Naive thymus-derived CD8-positive, alpha-beta T cell (primary cell): ENCODE measurements around the gene TRMT1. TPM values are rescaled to one million over a fixed set of nuclear protein-coding genes. Genes with fewer than 3 reads are reported as not detected.
A peak's percentile ranks its signal among the peaks of the same experiment; 100 is the strongest.

Source experiments
- ATAC-seq, 2 donors: fragments of 150-1000 bp; cut with Tn5 transposase in 1 of 2; sonication (Bioruptor Pico), chemical (Tn5 transposase) in 1 of 2; 1 replicate in 1 of 2; 2 replicates in 1 of 2; pipeline ENCODE4 v1.10.0; 2021; ENCODE audit warnings: mild to moderate bottlenecking in 2 of 2, moderate library complexity in 2 of 2
- POLR2A ChIA-PET: fragments of 350-600 bp; sonication (Branson Sonifier 250); formaldehyde crosslinking; loops from one replicate; lab custom pipeline; 2021; ENCODE audit warnings: antibody characterized with exemption; lab: Charles Lee
- DNase-seq, 10 donors: peaks; one replicate each; pipeline versions ENCODE4 v3.0.0 to v3.0.0-alpha.2; 2020 to 2022
- H3K27ac Mint-ChIP-seq, 10 donors: one replicate each; pipeline ENCODE4 v1.8.0; 2020 to 2022; ENCODE audit warnings: mild to moderate bottlenecking in 10 of 10, mixed read lengths in 10 of 10, moderate library complexity in 4 of 10, inconsistent platforms in 1 of 10
- H3K27me3 Mint-ChIP-seq, 5 donors: one replicate each; pipeline ENCODE4 v1.8.0; 2021 to 2022; ENCODE audit warnings: mixed read lengths in 5 of 5
- H3K36me3 Mint-ChIP-seq, 3 donors: one replicate each; pipeline ENCODE4 v1.8.0; 2020 to 2022; ENCODE audit warnings: mixed read lengths in 3 of 3, mild to moderate bottlenecking in 2 of 3, inconsistent platforms in 1 of 3
- H3K4me1 Mint-ChIP-seq, 4 donors: one replicate each; pipeline ENCODE4 v1.8.0; 2021 to 2022; ENCODE audit warnings: mixed read lengths in 4 of 4
- H3K4me3 Mint-ChIP-seq, 10 donors: one replicate each; pipeline ENCODE4 v1.8.0; 2020 to 2022; ENCODE audit warnings: mild to moderate bottlenecking in 10 of 10, mixed read lengths in 10 of 10, moderate library complexity in 6 of 10, inconsistent platforms in 1 of 10
- H3K9me3 Mint-ChIP-seq, 9 donors: one replicate each; pipeline ENCODE4 v1.8.0; 2020 to 2022; ENCODE audit warnings: mixed read lengths in 9 of 9, mild to moderate bottlenecking in 3 of 9, inconsistent platforms in 1 of 9, moderate library complexity in 1 of 9
- polyA plus RNA-seq, 3 donors: library from polyadenylated mRNA; unstranded; fragments of 300-500 nt; fragmentation: Illumina TruSeq; gene quantifications; one replicate each; pipeline ENCODE4 v1.2.3, GENCODE V29; 2021
- total RNA-seq, 8 experiments: library from RNA in 2 of 8; stranded (reverse) in 2 of 8; gene quantifications; one replicate each; pipeline ENCODE4 v1.2.3 and lab custom pipeline; 2021 to 2026

Gene TRMT1
- total and polyA plus RNA-seq, 5 experiments from 2014 or later = 26.1 to 103 (median 35.1) TPM

DNA sequence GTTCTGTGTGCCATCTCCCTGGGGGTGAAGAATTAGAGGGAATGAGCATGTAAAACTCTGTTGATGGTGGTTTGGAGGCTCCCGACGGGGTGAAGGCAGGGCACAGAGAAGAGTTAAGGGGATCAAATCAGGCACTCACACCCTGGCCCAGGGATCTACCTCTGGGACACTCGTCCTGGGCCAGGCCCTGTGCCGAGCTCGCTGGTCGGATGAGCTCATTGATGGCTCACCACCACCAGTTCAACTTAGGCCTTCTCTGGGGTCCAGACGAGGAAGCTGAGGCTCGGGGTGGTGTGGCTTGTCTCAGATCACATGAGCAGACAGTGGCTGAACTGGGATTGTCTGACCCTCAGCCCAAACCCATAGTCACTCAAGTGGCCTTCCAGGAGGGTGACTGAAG is 3.1 kb upstream of the TRMT1 start:
- POLR2A ChIA-PET = interaction anchor here (0.6 to 5.4 kb wide), 9 partner anchors 8 to 162 kb away, joined by 3 to 68 read pairs (median 3); partner anchors contain the start of gene LYL1
- no peaks in the 10 kb centered on the region for H3K27me3 Mint-ChIP-seq
- peaks cover 0 to 8% (median 0%) of the 10 kb centered on the region in 3 donors for H3K36me3 Mint-ChIP-seq
- H3K27ac Mint-ChIP-seq = peak overlapping the region in 9 of 10 donors; percentile 43 to 96 (median 82)
- H3K4me1 Mint-ChIP-seq = peaks cover 29 to 70% (median 65%) of the 10 kb centered on the region in 4 donors
- no peaks in the 10 kb centered on the region for H3K9me3 Mint-ChIP-seq
- peak overlapping the region; percentile 74 to 93 (median 82) for H3K4me3 Mint-ChIP-seq
- DNase-seq = no peak
- ATAC-seq = no peak

DNA sequence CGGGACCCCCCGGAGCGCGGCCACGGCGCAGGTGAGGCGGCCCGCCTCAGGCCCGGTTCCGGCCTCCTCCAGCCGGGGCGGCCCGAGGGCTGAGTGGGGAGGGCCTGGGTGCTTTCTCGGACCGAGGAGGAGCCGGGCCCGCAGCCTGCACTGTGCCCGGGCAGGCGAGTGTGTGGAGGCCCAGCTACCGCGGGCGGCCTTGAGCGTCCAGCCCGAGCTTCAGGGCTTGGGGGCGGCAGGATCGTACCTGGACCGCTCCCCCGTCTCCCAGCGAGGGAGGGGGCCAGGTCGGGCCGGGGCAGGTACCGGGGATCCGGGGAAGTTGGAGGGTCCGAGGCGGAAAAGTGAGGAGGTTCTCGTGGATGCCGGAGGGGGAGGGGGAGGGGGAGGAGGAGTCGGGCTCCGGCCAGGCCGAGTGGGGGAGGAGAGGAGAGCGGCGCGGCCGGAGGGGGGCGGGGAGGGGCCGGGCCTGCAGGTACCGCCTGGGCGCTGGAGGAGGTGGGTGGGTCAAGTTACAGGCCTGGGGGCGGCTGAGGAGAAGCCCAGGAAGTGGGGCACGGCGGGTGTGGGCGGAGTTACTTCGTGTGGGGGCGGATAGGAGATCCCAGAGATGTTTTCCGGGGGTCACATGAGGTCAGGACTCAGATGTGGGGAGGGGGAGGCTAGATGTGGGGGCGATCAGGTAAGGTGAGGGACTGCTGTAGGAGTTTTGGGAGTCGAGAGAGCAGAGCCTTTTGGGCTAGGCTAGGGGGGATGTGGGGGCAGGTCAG is 2.1 kb upstream of the TRMT1 start:
- DNase-seq (peak in 3 of 10 donors; percentile 19 to 75 (median 44)), ATAC-seq (no peak)
- H3K4me3 Mint-ChIP-seq = peak overlapping the region; percentile 74 to 93 (median 82)
- H3K9me3 Mint-ChIP-seq = no peaks in the 10 kb centered on the region
- POLR2A ChIA-PET = interaction anchor here (0.6 to 5.4 kb wide), 16 partner anchors 9 to 184 kb away, joined by 3 to 68 read pairs (median 4); partner anchors contain the start of genes IER2, LYL1, RAD23A and STX10
- H3K27me3 Mint-ChIP-seq = no peaks in the 10 kb centered on the region
- H3K27ac Mint-ChIP-seq = peak overlapping the region in 9 of 10 donors; percentile 56 to 96 (median 79)
- H3K36me3 Mint-ChIP-seq = peaks cover 0 to 12% (median 0%) of the 10 kb centered on the region in 3 donors
- H3K4me1 Mint-ChIP-seq = peaks cover 29 to 65% (median 63%) of the 10 kb centered on the region in 4 donors

DNA sequence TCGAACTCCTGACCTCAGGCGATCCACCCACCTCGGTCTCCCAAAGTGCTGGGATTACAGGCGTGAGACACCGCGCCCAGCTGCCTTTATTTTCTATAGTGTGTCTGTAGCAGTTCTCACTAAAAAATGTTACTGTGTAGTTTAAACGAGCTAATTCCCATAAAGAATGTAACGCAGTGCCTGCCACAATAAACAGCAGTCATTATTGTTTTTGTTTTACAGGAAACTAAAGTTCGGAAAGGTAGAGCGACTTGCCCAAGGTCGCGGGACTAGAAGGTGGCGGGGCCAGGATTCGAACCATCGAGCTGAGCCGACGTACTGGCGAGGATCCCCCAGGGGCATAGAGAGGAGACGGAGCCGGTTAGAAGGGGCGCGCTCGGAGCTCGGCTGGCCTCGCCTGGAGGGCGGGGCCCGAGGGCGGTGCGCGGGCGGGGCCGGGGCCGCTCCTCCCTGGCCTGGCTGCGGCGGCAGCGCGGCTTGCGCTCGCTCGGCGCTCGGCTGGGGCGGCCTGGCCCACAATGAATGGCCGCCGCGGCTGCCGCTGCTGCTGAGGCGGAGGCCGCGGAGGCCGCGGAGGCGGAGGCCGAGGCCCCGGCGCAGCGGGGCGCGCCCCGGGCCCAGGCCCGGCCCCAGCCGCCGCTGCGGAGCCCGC is 1.4 kb upstream of the TRMT1 start, which contains the start of gene NACC1:
TSS of gene NACC1 (plus strand) at position 493 of the 652 bp plus-strand sequence. CDS start 16,944 bp downstream, outside the sequence.
- POLR2A ChIA-PET = interaction anchor here (0.5 to 5.4 kb wide), 19 partner anchors 11 to 1307 kb away, joined by 3 to 68 read pairs (median 5); partner anchors contain the start of genes IER2, LYL1, RAD23A and STX10
- H3K36me3 Mint-ChIP-seq = peaks cover 0 to 13% (median 0%) of the 10 kb centered on the region in 3 donors
- peak within 1 kb of the TSS; percentile 86 to 99 (median 98) for H3K4me3 Mint-ChIP-seq
- no peaks in the 10 kb centered on the region for H3K27me3 Mint-ChIP-seq
- ATAC-seq = peak; percentile 76 to 83
- peak within 1 kb of the TSS; percentile 92 to 98 (median 94) for H3K27ac Mint-ChIP-seq
- no peaks in the 10 kb centered on the region for H3K9me3 Mint-ChIP-seq
- DNase-seq = peak; percentile 83 to 92 (median 88)
- peaks cover 26 to 65% (median 61%) of the 10 kb centered on the region in 4 donors for H3K4me1 Mint-ChIP-seq

DNA sequence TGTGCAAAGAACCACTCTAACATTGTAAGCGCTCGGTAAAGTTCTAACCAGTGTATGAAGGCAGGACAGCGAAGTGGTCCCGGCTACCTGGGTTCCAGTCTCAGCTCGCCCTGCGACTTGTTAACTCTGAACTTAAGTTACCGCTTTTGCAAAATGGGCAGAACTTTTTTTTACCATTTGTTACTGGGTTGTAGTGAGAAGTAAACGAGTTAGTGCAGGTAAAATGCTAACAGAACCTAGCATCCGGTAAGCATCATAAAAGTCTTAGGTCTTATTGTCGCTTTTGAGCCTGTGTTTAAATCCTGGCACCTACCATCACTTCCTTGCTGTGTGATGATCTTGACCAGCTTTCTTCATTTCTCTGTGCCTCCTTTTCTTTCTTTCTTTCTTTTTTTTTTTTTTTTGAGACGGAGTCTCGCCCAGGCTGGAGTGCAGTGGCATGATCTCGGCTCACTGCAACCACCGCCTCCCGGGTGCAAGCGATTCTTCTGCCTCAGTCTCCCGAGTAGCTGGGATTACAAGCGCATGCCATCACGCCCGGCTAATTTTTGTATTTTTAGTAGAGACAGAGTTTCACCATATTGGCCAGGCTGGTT is 734 bp upstream of the TRMT1 start:
- no peaks in the 10 kb centered on the region for H3K27me3 Mint-ChIP-seq
- peaks cover 0 to 18% (median 0%) of the 10 kb centered on the region in 3 donors for H3K36me3 Mint-ChIP-seq
- peak overlapping the region; percentile 92 to 98 (median 94) for H3K27ac Mint-ChIP-seq
- POLR2A ChIA-PET = interaction anchor here (0.5 to 5.4 kb wide), 20 partner anchors 11 to 1308 kb away, joined by 3 to 68 read pairs (median 5); partner anchors contain the start of genes IER2, LYL1 and STX10
- DNase-seq (peak in 2 of 10 donors; percentile 51 to 59), ATAC-seq (peak; percentile 42 to 43)
- H3K4me3 Mint-ChIP-seq = peak overlapping the region; percentile 86 to 99 (median 98)
- H3K4me1 Mint-ChIP-seq = peaks cover 22 to 60% (median 56%) of the 10 kb centered on the region in 4 donors
- H3K9me3 Mint-ChIP-seq = no peaks in the 10 kb centered on the region

DNA sequence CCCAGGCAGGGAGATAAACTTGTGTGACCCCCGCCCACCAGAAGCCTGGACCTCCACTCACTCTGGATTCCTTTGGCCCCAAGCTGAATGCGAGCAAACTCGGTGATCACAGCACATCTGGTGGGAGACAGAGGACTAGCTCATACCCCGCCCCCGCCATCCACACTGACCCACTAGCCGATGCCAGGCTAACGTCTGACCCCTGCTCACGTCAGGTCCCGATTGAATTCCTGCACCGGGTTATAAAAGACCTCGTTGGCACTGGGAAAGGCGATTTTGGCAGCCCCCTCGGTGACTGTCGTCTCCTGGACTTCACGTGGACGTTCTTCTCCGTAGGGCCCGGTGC is 631 bp downstream of the TRMT1 start:
- Mint-ChIP-seq H3K36me3 (peaks cover 0 to 23% (median 0%) of the 10 kb centered on the region in 3 donors), H3K4me1 (peaks cover 15 to 47% (median 43%) of the 10 kb centered on the region in 4 donors), H3K4me3 (peak overlapping the region; percentile 86 to 99 (median 98)), H3K27ac (peak overlapping the region; percentile 66 to 98 (median 94)), H3K27me3 (no peaks in the 10 kb centered on the region), H3K9me3 (no peaks in the 10 kb centered on the region)
- POLR2A ChIA-PET = interaction anchor here (0.6 to 5.4 kb wide), 5 partner anchors 11 to 91 kb away, joined by 4 to 68 read pairs (median 15); partner anchors contain the start of genes IER2, LYL1 and STX10
- ATAC-seq (no peak), DNase-seq (no peak)

DNA sequence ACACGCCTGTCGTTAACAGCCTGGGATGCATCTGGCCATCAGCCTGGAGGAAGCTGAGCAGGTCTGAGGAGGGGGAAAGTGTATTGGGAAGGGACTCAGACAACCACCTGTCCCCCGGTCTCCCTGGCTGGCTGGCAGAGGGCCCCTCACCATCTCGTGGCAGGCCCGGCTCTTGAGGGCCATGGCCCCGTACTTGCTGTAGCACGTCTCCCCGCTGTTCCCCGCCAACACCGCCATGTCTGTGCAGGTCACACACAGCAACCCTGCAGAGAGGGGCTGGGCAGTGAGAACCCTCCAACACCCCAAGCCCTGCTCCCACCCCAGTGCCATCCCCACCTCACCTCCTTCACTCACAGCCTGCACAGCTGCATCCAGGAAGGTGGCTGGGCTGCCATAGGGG is 4.0 kb downstream of the TRMT1 start:
- DNase-seq = no peak
- Mint-ChIP-seq H3K9me3 (no peaks in the 10 kb centered on the region), H3K4me1 (peaks cover 3 to 23% (median 21%) of the 10 kb centered on the region in 4 donors), H3K27ac (peak overlapping the region in 1 of 10 donors; percentile 34), H3K36me3 (peaks cover 0 to 27% (median 1%) of the 10 kb centered on the region in 3 donors), H3K27me3 (no peaks in the 10 kb centered on the region), H3K4me3 (no peak overlapping the region)
- ATAC-seq = no peak
- POLR2A ChIA-PET = interaction anchor here (0.9 to 1.3 kb wide), 3 partner anchors 12 to 40 kb away, joined by 3 to 5 read pairs (median 3); no protein-coding TSS in a partner anchor

DNA sequence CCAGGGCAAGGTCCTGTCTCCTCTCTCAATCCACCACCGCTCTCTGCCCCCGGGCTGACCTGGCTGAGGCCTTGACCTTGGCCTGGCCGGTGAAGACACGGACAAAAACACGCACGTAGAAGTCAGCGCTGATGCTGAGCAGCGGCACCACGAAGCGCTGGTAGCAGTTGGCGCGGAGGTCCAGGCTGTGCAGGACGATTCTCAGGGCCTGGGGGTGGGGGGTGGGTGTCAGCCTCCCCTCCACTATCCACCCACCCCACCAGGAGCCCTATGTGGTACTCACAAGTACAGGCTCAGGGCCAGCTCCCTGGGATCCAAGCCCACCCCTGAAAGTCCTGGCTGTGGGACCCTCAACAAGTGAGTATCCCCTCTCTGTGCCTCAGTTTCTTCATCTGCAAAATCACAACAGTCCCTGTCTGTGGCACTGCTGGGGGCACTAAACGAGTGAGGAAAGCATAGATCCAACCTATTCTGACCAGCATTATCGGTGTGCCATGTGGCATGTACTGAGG is 6.4 kb downstream of the TRMT1 start:
- DNase-seq = no peak
- H3K27ac Mint-ChIP-seq = peak overlapping the region in 1 of 10 donors; percentile 12
- peaks cover 0 to 12% (median 7%) of the 10 kb centered on the region in 4 donors for H3K4me1 Mint-ChIP-seq
- peaks cover 0 to 33% (median 2%) of the 10 kb centered on the region in 3 donors for H3K36me3 Mint-ChIP-seq
- POLR2A ChIA-PET = no interaction called here
- no peaks in the 10 kb centered on the region for H3K27me3 Mint-ChIP-seq
- no peak for ATAC-seq
- H3K9me3 Mint-ChIP-seq = no peaks in the 10 kb centered on the region
- H3K4me3 Mint-ChIP-seq = no peak overlapping the region

DNA sequence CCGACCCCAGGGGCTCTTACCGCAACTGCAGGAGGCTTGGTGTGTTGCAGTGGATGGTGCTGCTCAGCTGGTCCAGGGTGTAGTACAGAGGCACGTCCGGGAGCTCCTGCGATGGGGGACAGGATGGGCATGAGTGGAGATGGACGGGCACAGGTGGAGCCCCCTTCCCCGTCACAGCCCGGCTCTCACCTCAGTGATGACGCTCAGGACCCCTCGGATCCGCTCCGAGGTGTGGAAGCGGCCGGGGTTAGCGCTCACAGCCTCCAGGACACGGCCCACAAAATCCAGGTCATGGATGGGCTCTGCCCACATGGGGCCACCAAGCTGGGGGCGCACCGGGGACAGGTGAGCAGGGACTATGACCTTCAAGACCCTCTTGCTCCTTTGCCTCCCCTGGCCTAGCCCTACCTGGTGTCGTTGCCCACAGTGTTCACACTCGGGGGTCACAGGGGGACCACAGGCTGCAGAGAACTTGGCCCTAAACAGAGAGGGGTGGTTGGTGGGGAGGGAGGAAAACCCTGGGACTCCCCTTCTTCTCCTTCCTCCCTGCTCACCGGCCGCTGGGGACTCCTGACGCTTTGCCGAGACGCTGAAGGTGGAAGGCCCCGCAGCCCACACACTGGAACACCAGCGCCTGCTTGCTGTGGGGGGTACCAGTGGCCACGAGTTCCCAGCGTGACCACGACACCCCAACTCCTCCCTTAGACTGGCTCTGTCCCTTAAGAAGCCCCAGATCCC is 7.0 kb downstream of the TRMT1 start:
- DNase-seq (no peak), ATAC-seq (no peak)
- POLR2A ChIA-PET = interaction anchor here (0.6 to 1.0 kb wide), 3 partner anchors 13 to 982 kb away, joined by 3 to 4 read pairs (median 3); no protein-coding TSS in a partner anchor
- Mint-ChIP-seq H3K27me3 (no peaks in the 10 kb centered on the region), H3K4me3 (no peak overlapping the region), H3K4me1 (peaks cover 0 to 16% (median 10%) of the 10 kb centered on the region in 4 donors), H3K27ac (no peak overlapping the region), H3K36me3 (peaks cover 0 to 33% (median 2%) of the 10 kb centered on the region in 3 donors), H3K9me3 (no peaks in the 10 kb centered on the region)

DNA sequence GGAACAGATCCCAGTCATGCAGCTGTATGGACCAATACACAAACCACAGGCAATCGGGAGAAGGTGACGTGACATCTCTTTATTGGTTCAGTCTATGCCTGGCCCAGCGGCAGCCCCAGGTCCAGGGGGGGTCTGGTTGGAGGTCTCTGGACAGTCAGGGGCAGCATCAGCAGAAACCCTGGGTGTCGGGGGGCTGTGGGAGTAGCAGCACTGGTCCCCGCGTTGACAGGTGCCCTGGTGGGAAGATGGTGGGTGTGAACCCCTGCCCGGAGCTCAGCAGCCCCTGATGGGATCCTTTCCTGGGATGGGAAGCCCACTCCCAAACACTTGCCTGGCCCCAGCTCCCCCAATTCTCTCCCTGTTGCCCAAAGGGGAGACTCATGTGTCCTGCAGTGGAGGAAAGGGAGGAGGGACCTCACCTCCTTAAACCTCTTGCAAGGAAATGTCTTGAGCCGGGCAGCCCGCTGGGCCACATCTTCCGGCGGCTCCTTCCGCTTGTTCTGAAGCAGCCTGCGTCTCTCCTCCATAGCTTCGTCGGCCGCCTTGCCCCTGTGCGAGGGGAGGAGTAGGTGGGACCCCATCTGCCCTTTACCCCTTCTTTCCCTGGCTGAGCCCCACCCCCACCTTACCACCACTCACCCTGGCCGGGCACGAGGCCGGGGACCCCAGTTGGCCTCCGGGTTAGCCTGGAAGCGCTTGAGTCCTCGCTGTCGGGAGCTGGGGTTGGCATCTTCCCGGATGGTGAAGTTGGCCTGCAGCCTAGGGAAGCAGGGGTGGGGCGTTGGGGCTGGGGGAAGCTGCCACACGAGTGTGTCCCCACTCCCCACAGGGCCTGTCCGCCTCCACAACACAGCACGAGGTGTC is 11.5 kb downstream of the TRMT1 start:
- POLR2A ChIA-PET = interaction anchor here (0.5 to 5.8 kb wide), 16 partner anchors 9 to 342 kb away, joined by 3 to 67 read pairs (median 6); partner anchors contain the start of genes CALR, IER2, NACC1 and STX10
- no peaks in the 10 kb centered on the region for H3K27me3 Mint-ChIP-seq
- H3K27ac Mint-ChIP-seq = peak overlapping the region; percentile 79 to 96 (median 92)
- DNase-seq (peak in 2 of 10 donors; percentile 37 to 38), ATAC-seq (peak; percentile 25 to 47)
- H3K36me3 Mint-ChIP-seq = peaks cover 0 to 10% (median 2%) of the 10 kb centered on the region in 3 donors
- peaks cover 12 to 50% (median 42%) of the 10 kb centered on the region in 4 donors for H3K4me1 Mint-ChIP-seq
- no peaks in the 10 kb centered on the region for H3K9me3 Mint-ChIP-seq
- peak overlapping the region; percentile 88 to 96 (median 91) for H3K4me3 Mint-ChIP-seq

DNA sequence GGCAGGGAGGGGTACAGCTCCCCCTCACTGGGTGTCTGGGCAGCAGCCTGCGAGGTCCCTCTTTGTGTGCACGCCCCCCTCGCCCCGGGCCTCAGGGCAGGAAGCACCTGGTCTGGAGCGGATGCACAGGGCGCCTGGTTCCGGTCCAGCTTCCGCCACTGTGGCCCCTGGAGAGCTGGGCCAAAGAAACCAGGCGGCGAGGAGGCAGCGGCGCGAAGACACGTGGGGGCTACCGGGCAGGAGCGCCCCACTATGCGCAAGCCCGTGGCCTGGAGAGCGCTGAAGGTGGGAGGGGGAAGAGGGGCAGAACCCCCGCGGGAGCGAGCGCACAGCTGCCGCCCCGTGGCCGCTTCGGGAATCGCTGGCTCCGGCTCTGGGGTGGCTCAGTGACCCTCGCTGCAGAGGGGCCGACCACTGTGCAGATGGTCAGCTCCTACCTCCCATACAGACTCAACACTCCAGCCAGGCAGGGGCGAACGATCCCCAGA is 12.1 kb downstream of the TRMT1 start:
- Mint-ChIP-seq H3K4me1 (peaks cover 14 to 56% (median 47%) of the 10 kb centered on the region in 4 donors), H3K36me3 (peaks cover 0 to 8% (median 2%) of the 10 kb centered on the region in 3 donors), H3K4me3 (peak overlapping the region; percentile 88 to 96 (median 91)), H3K9me3 (no peaks in the 10 kb centered on the region), H3K27me3 (no peaks in the 10 kb centered on the region), H3K27ac (peak overlapping the region; percentile 79 to 96 (median 92))
- DNase-seq = peak; percentile 42 to 79 (median 64)
- POLR2A ChIA-PET = interaction anchor here (0.5 to 5.8 kb wide), 14 partner anchors 8 to 342 kb away, joined by 3 to 67 read pairs (median 7); partner anchors contain the start of genes CALR, IER2, NACC1 and STX10
- ATAC-seq = peak; percentile 42 to 60
